ENCODE data around the gene MOB3B.

Gene MOB3B

GRCh38 chr9:27476870-27477515, 52.6 kb downstream of the MOB3B start:
- DNase-seq (ENCODE audit: low read depth, low spot score), result no peak
- TF ChIP-seq CTCF (IDR thresholded peaks at IDR 0.05; ENCODE audit: low read depth, low read length), result no peak
- in situ Hi-C loops (cut with HindIII; ENCODE audit: low sequenced_read_pairs), result no loop called here
- H3K4me3 ChIP-seq (ENCODE audit: low read depth, low read length), result no peak overlapping the region

- in situ Hi-C loops (cut with HindIII; ENCODE audit: low sequenced_read_pairs), result no loop called here
- no peak for DNase-seq (ENCODE audit: low read depth, low spot score)
- no peak overlapping the region for H3K4me3 ChIP-seq (ENCODE audit: low read depth, low read length)
- no peak for TF ChIP-seq CTCF (IDR thresholded peaks at IDR 0.05; ENCODE audit: low read depth, low read length)
These were observed 54.5 kb downstream of the MOB3B start for GRCh38 chr9:27475057-27475595.

DNA sequence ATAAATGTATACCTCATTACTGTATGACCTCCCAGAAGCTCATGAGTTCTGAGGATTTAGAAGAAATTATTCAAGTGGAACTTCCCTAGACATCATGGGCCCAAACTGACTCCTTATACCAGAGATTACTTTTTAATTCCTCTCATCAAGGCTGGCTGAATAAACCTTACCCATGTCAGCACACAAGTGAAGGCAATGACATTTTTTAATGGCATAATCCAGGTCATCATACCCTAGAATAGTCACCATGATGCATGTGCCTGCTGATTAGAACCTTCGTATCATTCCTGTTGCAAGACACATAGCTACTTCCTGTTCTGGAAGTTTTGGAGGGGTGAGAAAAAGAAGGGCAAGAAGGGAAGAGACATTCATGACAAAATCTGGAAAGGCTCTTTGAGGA, 55.3 kb downstream of the MOB3B start:
- no peak overlapping the region for H3K4me3 ChIP-seq (ENCODE audit: low read depth, low read length)
- in situ Hi-C loops (cut with HindIII; ENCODE audit: low sequenced_read_pairs), result no loop called here
- no peak for DNase-seq (ENCODE audit: low read depth, low spot score)
- TF ChIP-seq CTCF (IDR thresholded peaks at IDR 0.05; ENCODE audit: low read depth, low read length), result no peak

DNA sequence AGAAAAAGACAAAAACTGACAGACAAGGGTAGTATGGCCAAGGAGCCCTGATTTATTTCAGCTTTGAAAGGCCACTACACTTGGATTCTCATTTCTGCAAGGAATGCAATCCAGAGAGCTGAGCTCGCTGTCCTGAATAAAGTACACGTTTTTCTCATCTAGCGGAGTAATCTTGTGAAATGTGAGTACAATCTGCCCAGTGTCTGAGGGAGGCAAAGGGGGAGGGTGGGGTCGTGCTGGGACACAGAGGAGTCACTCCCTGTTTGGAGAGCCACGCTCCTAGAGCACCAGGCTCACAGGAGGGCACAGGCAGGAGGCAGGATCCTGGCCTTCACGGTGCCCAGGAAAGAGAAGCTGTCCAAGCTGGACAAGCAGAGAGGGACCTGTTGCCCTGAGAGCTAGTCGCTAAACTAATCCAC, 56.5 kb downstream of the MOB3B start:
- TF ChIP-seq CTCF (IDR thresholded peaks at IDR 0.05; ENCODE audit: low read depth, low read length), result no peak
- in situ Hi-C loops (cut with HindIII; ENCODE audit: low sequenced_read_pairs), result no loop called here
- peak; percentile 20 for DNase-seq (ENCODE audit: low read depth, low spot score)
- H3K4me3 ChIP-seq (ENCODE audit: low read depth, low read length), result no peak overlapping the region

- H3K4me3 ChIP-seq (ENCODE audit: low read depth, low read length), result no peak overlapping the region
- DNase-seq (ENCODE audit: low read depth, low spot score), result peak; percentile 71
- no peak for TF ChIP-seq CTCF (IDR thresholded peaks at IDR 0.05; ENCODE audit: low read depth, low read length)
- in situ Hi-C loops (cut with HindIII; ENCODE audit: low sequenced_read_pairs), result no loop called here
These were observed 57.4 kb downstream of the MOB3B start for GRCh38 chr9:27472195-27472594.

DNA sequence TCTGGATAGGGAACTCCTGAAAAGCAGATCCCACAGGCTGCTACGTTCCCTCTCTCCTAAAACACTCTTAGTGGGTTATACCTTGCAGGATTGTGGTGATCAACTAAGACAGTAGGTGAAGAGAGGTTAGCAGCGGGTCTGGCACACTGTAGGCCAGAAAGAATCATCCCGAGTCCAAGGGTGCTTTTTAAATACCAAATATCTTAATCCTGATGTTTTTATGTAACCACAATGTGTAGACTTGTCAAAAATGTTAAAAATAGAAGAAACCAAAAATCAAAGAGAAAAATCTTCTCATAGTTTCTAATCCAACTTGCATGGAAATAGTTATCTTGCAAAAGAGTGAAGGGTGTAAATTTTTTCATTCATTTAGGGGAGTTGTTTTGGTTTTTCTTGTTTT, 57.8 kb downstream of the MOB3B start:
- no peak overlapping the region for H3K4me3 ChIP-seq (ENCODE audit: low read depth, low read length)
- no peak for TF ChIP-seq CTCF (IDR thresholded peaks at IDR 0.05; ENCODE audit: low read depth, low read length)
- in situ Hi-C loops (cut with HindIII; ENCODE audit: low sequenced_read_pairs), result no loop called here
- peak; percentile 16 for DNase-seq (ENCODE audit: low read depth, low spot score)
